DMS114 treated with DMSO at 0.1 percent for 48 hours (cell line): ENCODE measurements around the gene NYAP2.

Experiments
- DNase-seq: peaks from one replicate; lab custom pipeline; 2025; ENCODE audit not compliant: unreplicated experiment; lab: John Stamatoyannopoulos, UW

The NYAP2 gene

DNA sequence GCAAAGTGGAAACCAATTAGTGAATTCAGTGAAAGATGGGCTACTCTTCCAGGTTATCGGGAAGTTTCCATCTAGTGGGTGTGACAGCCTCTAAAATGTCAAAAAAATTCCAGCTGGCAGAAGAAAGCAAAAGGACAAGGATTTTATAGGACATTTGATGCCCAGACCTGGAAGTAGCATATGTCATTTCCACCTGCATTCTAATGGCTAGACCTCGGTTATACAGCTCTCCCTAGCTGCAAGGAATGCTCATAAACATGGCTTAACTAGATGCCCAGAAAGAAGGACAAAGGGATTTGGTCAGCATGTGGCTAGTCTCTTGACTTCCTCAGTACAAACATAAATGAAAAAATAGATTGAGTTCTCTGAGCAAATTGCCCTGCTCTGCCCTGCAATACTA, 215.4 kb downstream of the NYAP2 start:
- DNase-seq = no peak

DNA sequence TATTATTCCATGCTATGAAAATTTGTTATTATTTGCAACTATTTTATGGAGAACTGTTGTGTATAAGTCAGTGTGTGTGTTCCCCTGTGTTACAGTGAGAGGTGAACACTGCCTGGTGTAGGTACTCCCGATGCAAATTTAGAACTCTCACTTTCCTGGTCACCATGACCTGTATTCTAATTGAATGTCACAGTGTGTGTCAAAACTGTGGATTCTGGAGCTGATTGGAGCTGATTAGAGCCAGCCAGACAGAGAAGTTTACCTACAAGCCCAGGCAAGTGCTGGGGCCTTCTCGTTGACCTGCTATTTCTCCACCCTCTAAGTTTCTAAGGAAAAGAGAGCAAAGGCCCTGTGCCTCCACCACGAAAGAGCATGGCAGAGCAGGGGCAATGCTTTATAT, 216.0 kb downstream of the NYAP2 start:
- no peak for DNase-seq

- DNase-seq = no peak
These were observed 216.9 kb downstream of the NYAP2 start for GRCh38 chr2:225616372-225616771.

GRCh38 chr2:225616848-225617247, 217.3 kb downstream of the NYAP2 start:
- no peak for DNase-seq

DNA sequence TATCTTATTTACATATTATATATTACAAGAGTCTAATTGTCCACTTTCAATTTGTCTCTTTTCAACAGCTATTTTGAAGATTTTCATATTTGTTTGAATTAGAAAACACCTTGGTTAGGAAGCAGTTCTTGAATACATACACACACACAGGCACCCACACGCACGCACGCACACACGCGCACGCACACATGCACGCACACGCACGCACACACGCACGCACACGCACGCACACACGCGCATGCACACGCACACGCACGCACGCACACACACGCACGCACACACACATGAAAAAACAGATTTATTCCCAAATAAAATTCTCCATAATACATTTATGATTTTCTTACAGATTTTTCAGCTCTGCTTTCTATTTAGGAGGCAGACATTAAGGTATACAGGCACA, 220.7 kb downstream of the NYAP2 start:
- no peak for DNase-seq

DNA sequence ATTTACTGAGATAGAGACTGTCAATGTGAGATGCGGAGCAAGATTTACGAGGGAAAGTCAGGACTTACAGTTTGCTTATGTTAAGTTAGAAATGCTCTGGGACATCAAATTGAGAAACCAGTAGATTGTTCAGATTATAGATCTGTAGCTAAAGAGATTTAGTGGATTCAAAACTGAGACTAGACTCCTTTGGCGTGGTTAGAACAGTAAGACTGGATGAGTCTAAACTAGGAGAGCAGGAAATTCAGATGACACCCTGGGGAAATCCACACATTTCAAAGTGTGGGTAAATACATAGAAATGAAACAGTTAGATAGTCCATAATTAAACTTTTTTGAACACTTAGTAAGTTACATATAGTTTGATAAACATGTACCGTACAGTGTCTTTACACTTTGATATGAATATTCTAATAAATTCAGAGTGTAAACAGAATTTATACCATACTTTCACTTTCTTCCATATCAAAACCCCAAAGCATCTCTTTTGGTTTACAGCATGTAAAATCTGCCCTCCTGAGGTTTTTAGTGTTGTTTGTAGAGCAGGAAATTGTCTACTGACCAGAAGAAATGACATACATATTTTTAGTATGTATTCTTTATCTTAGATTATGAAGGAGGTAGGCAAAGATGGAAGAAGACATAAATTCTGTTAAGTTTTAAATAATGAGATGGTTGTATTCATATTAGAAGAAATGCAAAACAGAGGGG, 231.5 kb downstream of the NYAP2 start:
- DNase-seq = no peak

- no peak for DNase-seq
These were observed 232.8 kb downstream of the NYAP2 start for GRCh38 chr2:225632351-225632750.

GRCh38 chr2:225636558-225636957, 237.0 kb downstream of the NYAP2 start:
- DNase-seq = no peak

GRCh38 chr2:225637259-225637658, 237.7 kb downstream of the NYAP2 start:
- no peak for DNase-seq

DNA sequence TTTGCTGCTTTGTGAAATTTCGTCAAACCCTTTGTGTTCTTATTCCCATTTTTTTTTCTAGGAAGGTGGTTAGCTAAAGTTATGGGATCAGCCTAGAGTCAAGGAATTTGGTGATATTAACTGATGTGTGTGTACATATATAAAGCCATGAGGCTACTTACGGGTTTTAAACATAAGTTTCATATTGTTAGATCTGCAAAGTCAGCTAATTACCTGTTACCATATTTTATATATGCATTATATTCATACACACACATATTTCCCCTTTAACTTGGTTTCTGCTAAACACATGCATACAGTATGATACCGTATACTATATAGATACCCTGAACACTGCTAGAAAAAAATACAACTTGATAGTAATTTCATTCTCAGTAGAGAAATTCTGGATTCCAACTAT, 241.0 kb downstream of the NYAP2 start:
- no peak for DNase-seq

- no peak for DNase-seq
These were observed 249.8 kb downstream of the NYAP2 start for GRCh38 chr2:225649274-225649673.

GRCh38 chr2:225650041-225650440, 250.5 kb downstream of the NYAP2 start:
- no peak for DNase-seq

- DNase-seq = peak; percentile 24
These were observed 261.0 kb downstream of the NYAP2 start for GRCh38 chr2:225660262-225661131.

- no peak for DNase-seq
These were observed 262.6 kb downstream of the NYAP2 start for GRCh38 chr2:225662101-225662500.

DNA sequence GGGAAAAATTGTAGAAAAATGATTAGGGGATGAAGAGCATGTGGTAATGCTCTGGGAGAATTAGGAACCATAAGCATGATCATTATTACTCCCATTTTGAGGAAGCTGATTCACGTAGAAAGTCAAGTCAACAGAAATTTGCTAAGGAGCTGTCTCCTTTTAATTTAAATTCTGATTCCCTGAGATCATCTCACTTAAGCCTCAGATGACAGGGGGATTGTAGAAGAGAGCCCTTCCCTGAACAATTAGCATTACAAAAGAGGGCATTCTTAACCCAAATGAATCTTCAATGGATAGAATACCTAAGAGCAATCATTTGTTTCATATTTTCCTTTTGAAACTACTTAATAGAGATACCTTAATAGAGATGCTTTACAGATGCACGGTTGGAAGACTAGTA, 267.9 kb downstream of the NYAP2 start:
- no peak for DNase-seq

DNA sequence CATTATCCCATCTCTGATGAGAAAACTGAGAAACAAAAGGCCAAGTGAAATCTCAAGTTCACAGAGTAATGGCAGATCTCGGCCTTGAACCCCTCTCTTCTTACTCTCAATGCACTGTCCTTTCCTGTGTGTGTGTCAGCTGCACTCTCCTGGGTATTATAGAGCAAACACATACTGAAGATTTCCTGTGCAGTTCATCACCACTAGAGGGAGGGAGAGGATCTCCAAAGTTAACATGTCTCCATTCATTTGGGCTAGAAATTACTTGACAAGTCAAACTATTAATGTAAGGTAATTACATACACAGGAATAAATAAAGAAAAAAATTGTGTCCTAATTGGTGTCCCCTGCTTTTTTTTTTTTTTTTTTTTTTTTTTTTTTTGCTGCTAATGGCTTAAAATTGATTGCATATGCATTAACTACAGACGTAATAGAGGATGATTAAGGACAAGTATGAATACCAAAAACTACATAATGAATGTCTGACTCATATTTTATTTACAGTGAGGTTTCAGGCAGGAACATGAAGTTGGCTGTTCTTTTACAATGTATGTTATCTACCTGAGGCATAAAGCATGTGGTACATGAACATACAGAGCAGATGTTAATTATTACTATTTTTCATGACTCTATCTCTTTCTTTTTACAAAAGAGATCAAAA, 269.2 kb downstream of the NYAP2 start:
- DNase-seq = peak; percentile 55

DNA sequence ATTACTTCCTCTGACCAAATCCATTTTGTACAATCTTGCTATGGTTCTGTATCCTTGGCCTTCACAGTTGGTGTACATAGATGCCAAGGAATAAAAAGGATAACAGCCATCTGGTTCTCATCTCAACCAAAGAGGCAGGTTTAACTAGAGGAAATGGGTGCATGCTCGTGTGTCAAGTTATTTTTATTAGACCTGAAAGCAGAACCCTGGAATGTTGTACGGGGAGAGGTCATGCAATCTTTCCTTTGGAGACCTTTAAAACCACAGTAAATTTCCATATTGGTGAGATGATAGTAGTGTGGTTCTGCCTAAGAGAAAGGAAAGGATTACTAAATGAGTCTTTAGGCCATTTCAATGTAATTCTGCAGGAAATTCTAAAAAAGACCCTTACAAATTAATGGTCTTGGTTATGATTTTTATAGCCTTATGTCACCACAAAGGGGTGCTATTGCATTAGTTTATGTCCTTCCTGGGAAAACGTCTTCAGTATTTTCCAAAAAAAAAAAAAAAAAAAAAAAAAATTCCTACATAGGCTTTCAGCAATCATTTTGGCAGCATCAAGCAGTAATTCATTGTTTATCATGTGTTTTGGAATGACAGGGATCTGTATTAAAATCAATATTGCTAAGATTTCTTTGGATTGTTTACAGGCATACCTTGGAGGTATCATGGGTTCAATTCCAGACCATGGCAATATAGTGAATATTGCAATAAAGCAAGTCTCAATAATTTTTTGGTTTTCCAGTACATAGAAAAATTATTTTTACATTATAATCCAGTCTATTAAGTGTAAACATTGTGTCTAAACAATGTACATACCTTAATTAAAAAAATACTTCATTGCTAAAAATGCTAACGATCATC, 270.8 kb downstream of the NYAP2 start:
- peak; percentile 27 for DNase-seq

- DNase-seq = no peak
These were observed 279.3 kb downstream of the NYAP2 start for GRCh38 chr2:225678792-225679191.

- no peak for DNase-seq
These were observed 283.7 kb downstream of the NYAP2 start for GRCh38 chr2:225683258-225683657.

GRCh38 chr2:225690153-225690552, 290.6 kb downstream of the NYAP2 start:
- DNase-seq = no peak

DNA sequence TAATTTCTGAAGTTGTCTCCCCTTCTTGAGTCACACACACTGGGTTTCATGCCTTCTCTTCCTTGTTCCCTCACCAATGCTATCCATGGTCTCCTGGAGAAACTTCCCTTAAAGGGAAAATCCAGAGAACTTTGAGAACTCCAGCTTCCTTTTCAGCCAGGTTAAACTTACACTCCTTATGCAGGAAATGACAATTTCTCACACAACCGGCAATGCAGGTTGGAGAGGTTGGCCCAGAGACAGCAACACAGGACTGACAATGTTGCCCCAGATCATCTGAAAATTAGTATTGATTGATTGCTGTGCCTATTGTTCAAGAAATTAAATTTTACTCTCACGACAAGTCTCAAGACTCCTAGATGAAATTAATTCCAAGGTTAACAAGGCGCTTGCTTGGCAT, 292.2 kb downstream of the NYAP2 start:
- DNase-seq = no peak
